ENCODE results near the gene PPP2R1B.

GRCh38 chr11:111718436-111718835 is 47.8 kb downstream of the PPP2R1B start:
- no peak for TF ChIP-seq CTCF (IDR thresholded peaks at IDR 0.05)
- no peak for TF ChIP-seq EZH2 (IDR thresholded peaks at IDR 0.05; ENCODE audit: borderline replicate concordance, insufficient read depth, low read depth, low read length, poor library complexity, severe bottlenecking)
